H1 (cell line): ENCODE results near the gene SLC6A2. TPM values are rescaled to one million over a fixed set of nuclear protein-coding genes. Genes with fewer than 3 reads are reported as not detected.

Experiments used
- BACH1 ChIP-seq: IDR thresholded peaks from 2 replicates; pipeline ENCODE4 v1.6.1; 2012; ENCODE audit warnings: low read length, improper control_type of control experiment
- CHD7 ChIP-seq: fragments of 300-600 bp; sonication (generic); IDR thresholded peaks from 2 replicates; pipeline ENCODE4 v1.7.1; 2012; ENCODE audit warnings: low read length, moderate library complexity, mild to moderate bottlenecking, inconsistent platforms; ENCODE audit not compliant: insufficient replicate concordance
- SUZ12 ChIP-seq: fragments of 200-600 bp; sonication (generic); IDR thresholded peaks from 2 replicates; pipeline ENCODE4 v1.6.1; 2012; ENCODE audit warnings: mild to moderate bottlenecking, inconsistent platforms, low read length, moderate library complexity, mixed read lengths
- polyA plus RNA-seq, 7 experiments: library from polyadenylated mRNA; depleted of rRNA in 3 of 7; stranded (reverse) in 5 of 7; unstranded in 2 of 7; fragments of >200 nt in 5 of 7; fragments of 200-250 nt in 2 of 7; gene quantifications; 1 replicate in 5 of 7; 2 replicates in 1 of 7; 4 replicates in 1 of 7; pipeline versions ENCODE4 v1.2.1 to v1.2.3, GENCODE V29; 2011 to 2013; ENCODE audit warnings: missing spikeins in 2 of 7, mixed read lengths in 2 of 7
- total RNA-seq: library from RNA; stranded (reverse); fragmentation: NEBNext Ultra II Directional; extraction: Animal tissue kit (Norgen Biotek cat#: 25700); gene quantifications from 2 replicates; pipeline ENCODE4 v1.2.1, GENCODE V29; 2021

SLC6A2 gene
- total and polyA plus RNA-seq, 2 of the 8 experiments (the other 6 are each of a cell fraction or from before 2014, with no cell fraction given) = 0.35 TPM; not detected in 1

- TF ChIP-seq CHD7 = no peak
- TF ChIP-seq SUZ12 = no peak
- TF ChIP-seq BACH1 = no peak
Observed at GRCh38 chr16:55732496-55732895, 76.7 kb downstream of the SLC6A2 start (continued).
